NCI-H2196 treated with DMSO at 0.1 percent for 48 hours (cell line): ENCODE measurements around the gene ISLR.

ENCODE experiments used
- DNase-seq: peaks from one replicate; lab custom pipeline; 2025; ENCODE audit not compliant: unreplicated experiment; lab: John Stamatoyannopoulos, UW

The ISLR gene

GRCh38 chr15:74209997-74210671, 36.6 kb downstream of the ISLR start:
- no peak for DNase-seq

- DNase-seq: no peak
Measured at GRCh38 chr15:74210729-74211128, 37.2 kb downstream of the ISLR start.

- no peak for DNase-seq
Measured at GRCh38 chr15:74211656-74212055, 38.1 kb downstream of the ISLR start.

GRCh38 chr15:74212494-74212893, 39.0 kb downstream of the ISLR start:
- DNase-seq: no peak

GRCh38 chr15:74213858-74214284, 40.4 kb downstream of the ISLR start:
- DNase-seq: no peak

- DNase-seq: no peak
Measured at GRCh38 chr15:74214324-74215021, 41.0 kb downstream of the ISLR start.

GRCh38 chr15:74215958-74216357, 42.4 kb downstream of the ISLR start:
- DNase-seq: no peak

- no peak for DNase-seq
Measured at GRCh38 chr15:74216949-74217348, 43.4 kb downstream of the ISLR start.

GRCh38 chr15:74217907-74218885, 44.7 kb downstream of the ISLR start:
- no peak for DNase-seq

GRCh38 chr15:74220475-74221248, 47.2 kb downstream of the ISLR start:
- DNase-seq: no peak

GRCh38 chr15:74221399-74222239, 48.1 kb downstream of the ISLR start:
- DNase-seq: no peak

- no peak for DNase-seq
Measured at GRCh38 chr15:74222240-74223119, 49.0 kb downstream of the ISLR start.

- no peak for DNase-seq
Measured at GRCh38 chr15:74225928-74226327, 52.4 kb downstream of the ISLR start.
